H1 (cell line): Measurements from ENCODE around the gene TFF3.
"Not testable (repeated sequence)": the region's sequence is repeated elsewhere in the genome, so short reads cannot be mapped to it uniquely, and the experiment has no call there.

Source experiments
- E2F6 ChIP-seq: IDR thresholded peaks from 2 replicates; pipeline ENCODE4 v1.6.1; 2012; ENCODE audit warnings: inconsistent platforms
- SIN3A ChIP-seq, 2 experiments: IDR thresholded peaks in 1 of 2; conservative IDR thresholded peaks in 1 of 2; 2 replicates each; pipeline ENCODE4 v1.6.1; 2011 to 2012; ENCODE audit warnings: low read length in 2 of 2, improper control_type of control experiment in 1 of 2, low read depth in 1 of 2, mild to moderate bottlenecking in 1 of 2
- TAF1 ChIP-seq: IDR thresholded peaks from 2 replicates; pipeline ENCODE4 v1.6.1; 2011; ENCODE audit warnings: mild to moderate bottlenecking, low read depth, low read length
- TF ChIP-seq, protein P1 (sequence below): IDR thresholded peaks from 2 replicates; pipeline ENCODE4 v1.6.1; 2011; ENCODE audit warnings: low read depth, mild to moderate bottlenecking, low read length; ENCODE audit not compliant: insufficient read depth
- TF ChIP-seq, protein P2 (sequence below): fragments of 300-600 bp; sonication (generic); IDR thresholded peaks from 2 replicates; pipeline ENCODE4 v1.7.1; 2012; ENCODE audit warnings: low read length, moderate library complexity, mild to moderate bottlenecking, inconsistent platforms; ENCODE audit not compliant: insufficient replicate concordance

DNA sequence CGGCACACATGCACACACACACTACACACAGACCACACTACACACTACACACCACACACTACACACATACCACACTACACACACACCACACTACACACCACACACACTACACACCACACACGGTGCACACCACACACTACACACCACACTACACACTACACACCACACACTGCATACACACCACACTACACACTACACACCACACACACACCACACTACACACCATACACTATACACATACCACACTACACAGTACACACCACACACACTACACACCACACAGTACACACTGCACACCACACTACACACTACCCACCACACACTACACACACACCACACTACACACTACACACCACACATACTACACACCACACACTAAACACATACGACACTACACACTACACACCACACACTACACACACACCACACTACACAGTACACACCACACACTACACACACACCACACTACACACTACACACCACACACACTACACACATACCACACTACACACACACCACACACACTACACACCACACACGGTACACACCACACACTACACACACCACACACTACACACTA is 22.6 kb downstream of the TFF3 start:
- TF ChIP-seq TAF1; SIN3A (conservative IDR thresholded peaks at IDR 0.05 in 1 of 2, IDR thresholded peaks at IDR 0.05 in 1 of 2; ENCODE audit: low read depth in 1 of 2, low read length in 2 of 2); E2F6: not testable (repeated sequence)
- TF ChIP-seq, protein P1, sequence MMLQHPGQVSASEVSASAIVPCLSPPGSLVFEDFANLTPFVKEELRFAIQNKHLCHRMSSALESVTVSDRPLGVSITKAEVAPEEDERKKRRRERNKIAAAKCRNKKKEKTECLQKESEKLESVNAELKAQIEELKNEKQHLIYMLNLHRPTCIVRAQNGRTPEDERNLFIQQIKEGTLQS = not testable (repeated sequence)
- TF ChIP-seq, protein P2, sequence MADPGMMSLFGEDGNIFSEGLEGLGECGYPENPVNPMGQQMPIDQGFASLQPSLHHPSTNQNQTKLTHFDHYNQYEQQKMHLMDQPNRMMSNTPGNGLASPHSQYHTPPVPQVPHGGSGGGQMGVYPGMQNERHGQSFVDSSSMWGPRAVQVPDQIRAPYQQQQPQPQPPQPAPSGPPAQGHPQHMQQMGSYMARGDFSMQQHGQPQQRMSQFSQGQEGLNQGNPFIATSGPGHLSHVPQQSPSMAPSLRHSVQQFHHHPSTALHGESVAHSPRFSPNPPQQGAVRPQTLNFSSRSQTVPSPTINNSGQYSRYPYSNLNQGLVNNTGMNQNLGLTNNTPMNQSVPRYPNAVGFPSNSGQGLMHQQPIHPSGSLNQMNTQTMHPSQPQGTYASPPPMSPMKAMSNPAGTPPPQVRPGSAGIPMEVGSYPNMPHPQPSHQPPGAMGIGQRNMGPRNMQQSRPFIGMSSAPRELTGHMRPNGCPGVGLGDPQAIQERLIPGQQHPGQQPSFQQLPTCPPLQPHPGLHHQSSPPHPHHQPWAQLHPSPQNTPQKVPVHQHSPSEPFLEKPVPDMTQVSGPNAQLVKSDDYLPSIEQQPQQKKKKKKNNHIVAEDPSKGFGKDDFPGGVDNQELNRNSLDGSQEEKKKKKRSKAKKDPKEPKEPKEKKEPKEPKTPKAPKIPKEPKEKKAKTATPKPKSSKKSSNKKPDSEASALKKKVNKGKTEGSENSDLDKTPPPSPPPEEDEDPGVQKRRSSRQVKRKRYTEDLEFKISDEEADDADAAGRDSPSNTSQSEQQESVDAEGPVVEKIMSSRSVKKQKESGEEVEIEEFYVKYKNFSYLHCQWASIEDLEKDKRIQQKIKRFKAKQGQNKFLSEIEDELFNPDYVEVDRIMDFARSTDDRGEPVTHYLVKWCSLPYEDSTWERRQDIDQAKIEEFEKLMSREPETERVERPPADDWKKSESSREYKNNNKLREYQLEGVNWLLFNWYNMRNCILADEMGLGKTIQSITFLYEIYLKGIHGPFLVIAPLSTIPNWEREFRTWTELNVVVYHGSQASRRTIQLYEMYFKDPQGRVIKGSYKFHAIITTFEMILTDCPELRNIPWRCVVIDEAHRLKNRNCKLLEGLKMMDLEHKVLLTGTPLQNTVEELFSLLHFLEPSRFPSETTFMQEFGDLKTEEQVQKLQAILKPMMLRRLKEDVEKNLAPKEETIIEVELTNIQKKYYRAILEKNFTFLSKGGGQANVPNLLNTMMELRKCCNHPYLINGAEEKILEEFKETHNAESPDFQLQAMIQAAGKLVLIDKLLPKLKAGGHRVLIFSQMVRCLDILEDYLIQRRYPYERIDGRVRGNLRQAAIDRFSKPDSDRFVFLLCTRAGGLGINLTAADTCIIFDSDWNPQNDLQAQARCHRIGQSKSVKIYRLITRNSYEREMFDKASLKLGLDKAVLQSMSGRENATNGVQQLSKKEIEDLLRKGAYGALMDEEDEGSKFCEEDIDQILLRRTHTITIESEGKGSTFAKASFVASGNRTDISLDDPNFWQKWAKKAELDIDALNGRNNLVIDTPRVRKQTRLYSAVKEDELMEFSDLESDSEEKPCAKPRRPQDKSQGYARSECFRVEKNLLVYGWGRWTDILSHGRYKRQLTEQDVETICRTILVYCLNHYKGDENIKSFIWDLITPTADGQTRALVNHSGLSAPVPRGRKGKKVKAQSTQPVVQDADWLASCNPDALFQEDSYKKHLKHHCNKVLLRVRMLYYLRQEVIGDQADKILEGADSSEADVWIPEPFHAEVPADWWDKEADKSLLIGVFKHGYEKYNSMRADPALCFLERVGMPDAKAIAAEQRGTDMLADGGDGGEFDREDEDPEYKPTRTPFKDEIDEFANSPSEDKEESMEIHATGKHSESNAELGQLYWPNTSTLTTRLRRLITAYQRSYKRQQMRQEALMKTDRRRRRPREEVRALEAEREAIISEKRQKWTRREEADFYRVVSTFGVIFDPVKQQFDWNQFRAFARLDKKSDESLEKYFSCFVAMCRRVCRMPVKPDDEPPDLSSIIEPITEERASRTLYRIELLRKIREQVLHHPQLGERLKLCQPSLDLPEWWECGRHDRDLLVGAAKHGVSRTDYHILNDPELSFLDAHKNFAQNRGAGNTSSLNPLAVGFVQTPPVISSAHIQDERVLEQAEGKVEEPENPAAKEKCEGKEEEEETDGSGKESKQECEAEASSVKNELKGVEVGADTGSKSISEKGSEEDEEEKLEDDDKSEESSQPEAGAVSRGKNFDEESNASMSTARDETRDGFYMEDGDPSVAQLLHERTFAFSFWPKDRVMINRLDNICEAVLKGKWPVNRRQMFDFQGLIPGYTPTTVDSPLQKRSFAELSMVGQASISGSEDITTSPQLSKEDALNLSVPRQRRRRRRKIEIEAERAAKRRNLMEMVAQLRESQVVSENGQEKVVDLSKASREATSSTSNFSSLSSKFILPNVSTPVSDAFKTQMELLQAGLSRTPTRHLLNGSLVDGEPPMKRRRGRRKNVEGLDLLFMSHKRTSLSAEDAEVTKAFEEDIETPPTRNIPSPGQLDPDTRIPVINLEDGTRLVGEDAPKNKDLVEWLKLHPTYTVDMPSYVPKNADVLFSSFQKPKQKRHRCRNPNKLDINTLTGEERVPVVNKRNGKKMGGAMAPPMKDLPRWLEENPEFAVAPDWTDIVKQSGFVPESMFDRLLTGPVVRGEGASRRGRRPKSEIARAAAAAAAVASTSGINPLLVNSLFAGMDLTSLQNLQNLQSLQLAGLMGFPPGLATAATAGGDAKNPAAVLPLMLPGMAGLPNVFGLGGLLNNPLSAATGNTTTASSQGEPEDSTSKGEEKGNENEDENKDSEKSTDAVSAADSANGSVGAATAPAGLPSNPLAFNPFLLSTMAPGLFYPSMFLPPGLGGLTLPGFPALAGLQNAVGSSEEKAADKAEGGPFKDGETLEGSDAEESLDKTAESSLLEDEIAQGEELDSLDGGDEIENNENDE = not testable (repeated sequence)
